ENCODE results near the gene MBD6.

The MBD6 gene

GRCh38 chr12:57523706-57524614 lies 1.3 kb downstream of the MBD6 start:
- peak overlapping the region in 19 of 21 experiments; percentile 89 to 99 (median 96) for H3K27ac ChIP-seq
- peak overlapping the region; percentile 61 to 85 (median 67) for H3K4me3 ChIP-seq

DNA sequence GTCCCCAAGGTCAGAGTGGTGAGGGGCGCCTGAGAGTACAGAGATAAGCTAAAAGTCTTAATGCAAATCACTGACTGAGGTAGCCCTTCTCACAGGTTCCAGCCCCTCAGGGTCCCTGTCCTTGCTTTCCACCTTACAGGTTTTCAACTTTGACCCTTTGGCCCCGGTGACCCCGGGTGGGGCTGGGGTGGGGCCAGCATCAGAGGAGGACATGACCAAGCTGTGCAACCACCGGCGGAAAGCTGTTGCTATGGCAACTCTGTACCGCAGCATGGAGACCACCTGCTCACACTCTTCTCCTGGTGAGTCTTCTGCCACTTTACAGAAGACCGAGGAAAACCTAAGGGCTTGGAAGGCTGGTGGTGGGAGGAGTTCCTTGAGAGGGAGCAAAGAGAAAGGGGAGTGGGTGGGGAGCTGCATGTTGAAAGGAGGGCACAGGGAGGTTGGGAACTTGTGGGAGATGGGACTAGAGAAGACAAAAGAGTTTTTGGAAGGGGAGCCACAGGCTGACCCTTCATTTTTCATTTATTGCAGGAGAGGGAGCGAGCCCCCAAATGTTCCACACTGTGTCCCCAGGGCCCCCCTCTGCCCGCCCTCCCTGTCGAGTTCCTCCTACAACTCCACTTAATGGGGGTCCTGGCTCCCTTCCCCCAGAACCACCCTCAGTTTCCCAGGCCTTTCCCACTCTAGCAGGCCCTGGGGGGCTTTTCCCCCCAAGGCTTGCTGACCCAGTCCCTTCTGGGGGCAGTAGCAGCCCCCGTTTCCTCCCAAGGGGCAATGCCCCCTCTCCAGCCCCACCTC lies 2.4 kb downstream of the MBD6 start:
- H3K4me3 ChIP-seq = no peak overlapping the region
- peak overlapping the region in 6 of 21 experiments; percentile 93 to 97 (median 96) for H3K27ac ChIP-seq

DNA sequence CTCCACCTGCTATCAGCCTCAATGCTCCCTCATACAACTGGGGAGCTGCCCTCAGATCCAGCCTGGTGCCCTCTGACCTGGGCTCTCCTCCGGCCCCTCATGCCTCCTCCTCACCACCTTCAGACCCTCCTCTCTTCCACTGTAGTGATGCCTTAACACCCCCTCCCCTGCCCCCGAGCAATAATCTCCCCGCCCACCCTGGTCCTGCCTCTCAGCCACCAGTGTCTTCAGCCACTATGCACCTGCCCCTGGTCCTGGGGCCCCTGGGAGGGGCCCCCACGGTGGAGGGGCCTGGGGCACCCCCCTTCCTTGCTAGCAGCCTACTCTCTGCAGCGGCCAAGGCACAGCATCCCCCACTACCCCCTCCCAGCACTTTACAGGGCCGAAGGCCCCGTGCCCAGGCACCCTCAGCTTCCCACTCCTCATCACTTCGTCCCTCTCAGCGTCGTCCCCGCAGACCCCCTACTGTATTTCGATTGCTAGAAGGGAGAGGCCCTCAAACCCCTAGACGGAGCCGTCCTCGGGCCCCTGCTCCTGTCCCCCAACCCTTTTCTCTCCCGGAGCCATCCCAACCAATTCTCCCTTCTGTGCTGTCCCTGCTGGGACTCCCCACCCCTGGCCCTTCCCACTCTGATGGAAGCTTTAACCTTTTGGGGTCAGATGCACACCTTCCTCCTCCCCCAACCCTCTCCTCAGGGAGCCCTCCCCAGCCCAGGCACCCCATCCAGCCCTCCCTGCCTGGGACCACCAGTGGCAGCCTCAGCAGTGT lies 3.2 kb downstream of the MBD6 start:
- no peak overlapping the region for H3K4me3 ChIP-seq
- peak overlapping the region in 3 of 21 experiments; percentile 23 to 96 (median 51) for H3K27ac ChIP-seq

- H3K4me3 ChIP-seq = no peak overlapping the region
- H3K27ac ChIP-seq = peak overlapping the region in 5 of 21 experiments; percentile 1 to 37 (median 23)
These were observed 4.0 kb downstream of the MBD6 start for GRCh38 chr12:57526477-57527126.

DNA sequence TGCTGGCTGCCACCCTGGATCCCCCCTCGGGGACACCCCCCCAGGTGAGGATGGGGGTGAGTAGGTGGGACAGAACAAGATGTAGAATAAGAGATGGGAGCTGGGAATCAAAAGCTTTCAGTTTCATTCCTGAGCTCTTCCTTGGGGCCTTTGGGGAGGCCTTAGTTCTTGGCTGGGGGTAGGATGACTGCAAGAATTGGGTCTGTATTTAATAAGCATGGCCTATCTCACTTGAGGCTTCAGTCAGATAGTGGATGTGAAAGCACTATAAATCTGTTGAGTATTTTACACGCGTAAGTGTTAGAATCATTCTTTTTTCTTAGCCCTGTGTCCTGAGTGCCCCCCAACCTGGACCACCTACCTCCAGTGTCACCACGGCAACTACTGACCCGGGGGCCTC lies 4.6 kb downstream of the MBD6 start:
- peak overlapping the region in 3 of 21 experiments; percentile 17 to 37 (median 36) for H3K27ac ChIP-seq

DNA sequence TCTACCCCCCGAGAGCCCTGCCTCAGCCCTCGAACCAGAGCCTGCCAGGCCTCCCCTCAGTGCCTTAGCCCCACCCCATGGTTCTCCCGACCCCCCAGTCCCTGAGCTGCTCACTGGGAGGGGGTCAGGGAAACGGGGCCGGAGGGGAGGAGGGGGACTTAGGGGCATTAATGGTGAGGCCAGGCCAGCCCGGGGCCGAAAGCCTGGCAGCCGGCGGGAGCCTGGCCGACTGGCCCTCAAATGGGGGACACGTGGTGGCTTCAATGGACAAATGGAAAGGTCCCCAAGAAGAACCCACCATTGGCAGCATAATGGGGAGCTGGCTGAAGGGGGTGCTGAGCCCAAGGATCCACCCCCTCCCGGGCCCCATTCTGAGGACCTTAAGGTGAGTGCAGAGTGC lies 5.6 kb downstream of the MBD6 start:
- Histone ChIP-seq H3K4me3 (no peak overlapping the region), H3K27ac (no peak overlapping the region)

More for the DNA sequence above, 4.6 kb downstream of the MBD6 start:
- H3K4me3 ChIP-seq = no peak overlapping the region

DNA sequence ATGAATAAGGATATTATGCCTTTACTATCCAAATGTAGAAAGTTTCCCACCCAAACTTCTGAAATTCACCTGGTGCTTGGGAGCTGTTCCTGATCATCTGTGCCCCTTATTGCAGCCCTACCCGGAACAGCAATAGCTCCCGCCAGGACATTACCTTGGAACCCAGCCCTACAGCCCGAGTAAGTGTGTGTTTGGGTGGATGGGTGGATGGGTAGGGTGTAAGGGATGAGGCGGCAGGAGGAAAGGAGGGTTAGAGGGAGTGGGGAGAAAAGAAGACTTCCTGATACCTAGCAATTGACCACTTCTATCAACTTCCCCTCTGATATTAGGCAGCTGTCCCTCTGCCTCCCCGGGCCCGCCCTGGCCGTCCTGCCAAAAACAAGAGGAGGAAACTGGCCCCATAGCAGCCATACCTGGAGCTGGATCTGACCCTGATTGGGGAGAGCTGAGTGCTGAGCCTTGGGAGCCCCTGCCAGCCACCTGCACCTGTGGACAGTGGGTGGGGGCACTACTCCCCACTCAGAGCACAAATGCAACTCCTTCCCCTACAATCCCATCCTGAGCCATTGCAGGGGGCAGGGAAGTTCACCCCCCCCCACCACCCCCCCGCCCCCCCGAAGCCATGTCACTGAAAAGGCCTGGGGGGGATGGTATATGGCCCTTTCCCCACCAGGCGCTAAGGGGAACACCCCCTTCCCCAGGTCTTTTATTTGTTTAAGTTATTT lies 6.4 kb downstream of the MBD6 start:
- Histone ChIP-seq H3K27ac (no peak overlapping the region), H3K4me3 (no peak overlapping the region)

GRCh38 chr12:57529831-57530230 lies 7.2 kb downstream of the MBD6 start:
- no peak overlapping the region for H3K4me3 ChIP-seq

GRCh38 chr12:57530396-57531142 lies 7.9 kb downstream of the MBD6 start:
- Histone ChIP-seq H3K27ac (no peak overlapping the region), H3K4me3 (no peak overlapping the region)

More at GRCh38 chr12:57529831-57530230, 7.2 kb downstream of the MBD6 start:
- peak overlapping the region in 1 of 21 experiments; percentile 17 for H3K27ac ChIP-seq

GRCh38 chr12:57531836-57532235 lies 9.2 kb downstream of the MBD6 start:
- no peak overlapping the region for H3K27ac ChIP-seq

GRCh38 chr12:57533108-57533507 lies 10.5 kb downstream of the MBD6 start:
- H3K4me3 ChIP-seq = no peak overlapping the region

More at GRCh38 chr12:57531836-57532235, 9.2 kb downstream of the MBD6 start:
- no peak overlapping the region for H3K4me3 ChIP-seq

DNA sequence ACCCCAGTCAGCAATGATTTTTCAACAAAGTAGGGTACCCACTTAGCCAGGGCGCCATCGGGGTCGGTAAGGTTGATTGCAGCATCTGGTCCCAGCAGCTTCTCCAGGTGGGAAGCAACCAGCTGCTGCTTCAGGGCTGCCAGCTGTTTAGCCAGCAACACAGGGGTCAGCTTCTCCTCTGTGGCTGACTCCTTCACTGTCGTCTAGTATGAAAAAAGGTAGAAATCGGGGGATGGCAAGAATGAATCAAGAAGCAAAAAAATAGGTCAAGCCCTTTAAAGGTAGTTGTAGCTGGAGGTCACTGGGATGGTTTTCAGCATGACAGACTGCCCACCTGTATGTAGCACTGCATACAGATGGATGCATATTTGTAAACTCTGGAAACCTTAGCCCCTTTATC lies 11.6 kb downstream of the MBD6 start:
- Histone ChIP-seq H3K4me3 (no peak overlapping the region), H3K27ac (no peak overlapping the region)

More at GRCh38 chr12:57533108-57533507, 10.5 kb downstream of the MBD6 start:
- H3K27ac ChIP-seq = no peak overlapping the region

- Histone ChIP-seq H3K4me3 (no peak overlapping the region), H3K27ac (no peak overlapping the region)
These were observed 12.4 kb downstream of the MBD6 start for GRCh38 chr12:57534991-57535543.

DNA sequence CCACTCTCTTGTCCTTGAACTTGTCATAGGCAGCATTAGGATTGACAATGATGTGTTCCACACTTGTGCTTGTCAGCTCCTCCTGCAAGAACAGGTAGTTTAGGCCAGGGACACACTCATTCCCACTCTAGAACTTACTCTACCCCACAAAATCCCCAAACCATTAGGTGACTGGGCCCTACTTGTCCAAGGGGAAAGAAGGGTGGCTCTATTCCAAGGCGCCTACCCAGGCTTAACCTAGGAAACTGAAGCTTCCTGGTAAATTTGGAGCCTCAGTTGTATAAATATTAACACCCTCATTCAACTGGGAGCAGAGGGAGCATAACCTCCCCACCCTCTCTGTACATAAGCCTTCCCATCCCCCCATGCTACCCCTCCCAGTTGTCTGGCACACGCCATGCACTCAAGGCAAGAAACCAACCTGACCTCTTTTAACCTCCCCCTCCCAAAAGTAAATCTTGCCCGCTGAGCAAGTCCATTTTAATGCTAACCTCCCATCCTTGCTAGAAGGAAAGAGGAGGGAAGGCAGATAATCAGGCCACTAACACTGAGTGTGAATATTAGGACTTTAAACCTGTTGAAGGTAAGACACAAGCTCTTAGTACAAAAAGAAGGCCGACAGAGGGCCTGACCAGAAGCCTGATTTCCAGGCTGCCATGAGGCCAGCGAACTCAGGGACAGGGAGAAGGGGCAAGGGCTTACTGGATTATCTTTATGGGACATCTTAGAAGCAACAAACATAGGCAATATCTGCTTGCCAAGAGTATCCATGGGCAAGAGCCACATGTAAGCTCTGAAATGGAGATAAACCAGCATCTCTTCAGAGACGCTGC lies 13.4 kb downstream of the MBD6 start:
- Histone ChIP-seq H3K27ac (no peak overlapping the region), H3K4me3 (no peak overlapping the region)

DNA sequence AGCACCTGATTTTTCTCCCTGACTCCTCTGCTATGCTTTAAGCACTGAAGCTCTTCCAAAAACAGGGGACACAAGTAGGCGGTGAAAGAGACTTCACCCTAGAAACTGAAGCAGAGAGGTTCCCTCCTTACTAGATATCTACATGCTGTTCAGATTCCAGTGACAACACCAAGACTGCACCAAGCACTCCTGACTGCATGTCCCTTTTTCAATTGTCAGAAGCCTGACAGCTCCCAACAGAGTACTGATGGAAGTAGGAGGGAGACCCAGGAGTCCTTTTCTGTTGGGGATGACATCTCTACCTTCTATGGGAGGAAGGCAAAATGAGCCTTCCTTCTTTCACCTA lies 13.9 kb downstream of the MBD6 start:
- Histone ChIP-seq H3K27ac (no peak overlapping the region), H3K4me3 (no peak overlapping the region)

DNA sequence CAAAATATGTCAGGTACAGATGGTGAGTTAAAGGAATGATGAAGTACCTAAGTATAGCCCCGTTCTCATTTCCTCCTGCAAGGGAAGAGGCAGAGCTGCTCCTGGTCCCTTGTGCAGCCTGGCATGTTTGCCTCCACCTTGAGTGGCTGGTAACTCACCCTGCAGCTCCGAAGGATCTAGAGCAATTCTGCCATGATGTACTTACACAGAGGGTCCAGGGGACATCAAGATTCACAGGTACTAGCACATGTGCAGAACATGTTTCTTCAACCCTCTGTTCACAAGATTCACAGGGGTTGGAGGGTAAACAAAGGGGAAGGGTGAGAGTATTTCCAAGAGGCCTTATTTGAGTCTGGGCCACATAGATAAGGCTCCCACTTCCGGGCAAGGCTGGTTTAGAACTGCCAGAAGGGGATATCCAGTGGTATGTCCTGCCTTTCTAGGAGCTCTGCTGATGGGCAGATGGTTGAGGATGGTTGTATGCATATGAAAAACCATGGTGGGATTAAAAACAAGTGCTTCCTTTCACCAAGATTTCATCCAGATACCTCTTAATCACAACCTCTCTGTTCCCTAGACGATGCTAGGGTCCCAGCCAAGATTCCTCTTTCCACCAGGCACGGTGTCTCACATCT lies 16.6 kb downstream of the MBD6 start:
- Histone ChIP-seq H3K27ac (no peak overlapping the region), H3K4me3 (no peak overlapping the region)

All from skin epidermis (tissue), 12 donors.